Spleen (tissue), 11 donors: Measurements from ENCODE around the gene PDE1C. TPM values are rescaled to one million over a fixed set of nuclear protein-coding genes. Genes with fewer than 3 reads are reported as not detected.
A peak's percentile ranks its signal among the peaks of the same experiment; 100 is the strongest.

Source experiments
- DNase-seq: peaks from one replicate; pipeline ENCODE4 v3.0.0-alpha.2; 2020
- H3K27ac ChIP-seq, 8 donors: fragments of 200-600 bp; sonication (generic) in 7 of 8; 1 replicate in 4 of 8; 2 replicates in 4 of 8; pipeline versions ENCODE4 v1.5.0 to v1.8.0; 2016 to 2021; ENCODE audit warnings: inconsistent platforms in 4 of 8, mild to moderate bottlenecking in 4 of 8, moderate library complexity in 1 of 8
- H3K27me3 ChIP-seq, 7 donors: fragments of 200-600 bp; sonication (generic) in 6 of 7; replicated peaks in 1 of 7; 1 replicate in 4 of 7; 2 replicates in 3 of 7; pipeline versions ENCODE4 v1.5.0 to v1.8.0; 2016 to 2021; ENCODE audit warnings: inconsistent platforms in 3 of 7, mild to moderate bottlenecking in 1 of 7
- H3K36me3 ChIP-seq, 6 donors: fragments of 200-600 bp; sonication (generic) in 5 of 6; 1 replicate in 4 of 6; 2 replicates in 2 of 6; pipeline versions ENCODE4 v1.5.0 to v1.8.0; 2016 to 2021; ENCODE audit warnings: inconsistent platforms in 2 of 6
- H3K4me1 ChIP-seq, 6 donors: fragments of 200-600 bp; sonication (generic) in 5 of 6; 1 replicate in 3 of 6; 2 replicates in 3 of 6; pipeline versions ENCODE4 v1.5.0 to v1.8.0; 2016 to 2021; ENCODE audit warnings: inconsistent platforms in 3 of 6
- H3K4me3 ChIP-seq, 8 donors: fragments of 200-600 bp; sonication (generic) in 7 of 8; 1 replicate in 4 of 8; 2 replicates in 4 of 8; pipeline versions ENCODE4 v1.5.0 to v1.8.0; 2016 to 2021; ENCODE audit warnings: inconsistent platforms in 4 of 8, mild to moderate bottlenecking in 4 of 8, moderate library complexity in 2 of 8
- H3K9me3 ChIP-seq, 8 donors: fragments of 200-600 bp; sonication (generic) in 7 of 8; 1 replicate in 4 of 8; 2 replicates in 4 of 8; pipeline versions ENCODE4 v1.5.0 to v1.8.0; 2016 to 2021; ENCODE audit warnings: inconsistent platforms in 4 of 8
- CTCF ChIP-seq, 11 experiments: fragments of 200-600 bp in 7 of 11; fragments of 450-650 bp in 4 of 11; sonication (generic) in 4 of 11; IDR thresholded peaks in 8 of 11; conservative IDR thresholded peaks in 3 of 11; 1 replicate in 7 of 11; 2 replicates in 4 of 11; pipeline versions ENCODE4 v1.4.0 to v1.8.0; 2016 to 2021; ENCODE audit warnings: antibody characterized with exemption in 11 of 11, inconsistent platforms in 4 of 11, mild to moderate bottlenecking in 1 of 11
- POLR2A ChIP-seq, 3 donors: fragments of 450-650 bp; IDR thresholded peaks; one replicate each; pipeline ENCODE4 v1.5.1; 2017; ENCODE audit warnings: antibody characterized with exemption in 3 of 3, mild to moderate bottlenecking in 1 of 3
- POLR2AphosphoS5 ChIP-seq, 3 donors: sonication (generic); formaldehyde crosslinking; IDR thresholded peaks; one replicate each; pipeline ENCODE4 v1.5.1; 2017; ENCODE audit warnings: antibody characterized with exemption in 3 of 3
- WGBS, 5 donors: extraction: QIAGEN DNeasy Blood & Tissue Kit in 3 of 5; methylation state at CpG; one replicate each; pipeline versions ENCODE4 v1.1.5 to v1.1.7; 2013 to 2018; 5-methylcytosine and 5-hydroxymethylcytosine counted together
- intact Hi-C: fragments of 100-400 bp; cut with DNase I; formaldehyde crosslinking; loops from one replicate; pipeline ENCODE4 v1.15.0; 2023; ENCODE audit warnings: low total_unique reads
- polyA plus RNA-seq, 3 donors: library from polyadenylated mRNA; stranded (reverse); fragments of 200-250 nt; gene quantifications; one replicate each; pipeline ENCODE4 v1.2.1, GENCODE V29; 2013
- total RNA-seq, 7 donors: library from RNA; depleted of rRNA in 3 of 7; stranded (reverse); fragments of >200 nt in 3 of 7; fragmentation: NEBNext Ultra II Directional in 4 of 7; extraction: Animal tissue kit (Norgen Biotek cat#: 25700) in 4 of 7; gene quantifications; one replicate each; pipeline versions ENCODE4 v1.1.0 to v1.2.1, GENCODE V29; 2016 to 2021
- donor health status: healthy with polysubstance abuse.
- donor health status: DM: no; HTN: no; CAD: no; lungs with moderate emphysema.
- donor health status: DM: no; HTN: no; CAD: no.
- donor health status: Bipolar disorder and iron deficiency.
- donor health status: healthy.
- donor health status: DM: no; HTN: no; CAD: no.
- donor health status: DM: yes; HTN: yes; CAD: no.

PDE1C gene
- total and polyA plus RNA-seq, 10 donors: 0.53 to 3.3 (median 1.6) TPM

DNA sequence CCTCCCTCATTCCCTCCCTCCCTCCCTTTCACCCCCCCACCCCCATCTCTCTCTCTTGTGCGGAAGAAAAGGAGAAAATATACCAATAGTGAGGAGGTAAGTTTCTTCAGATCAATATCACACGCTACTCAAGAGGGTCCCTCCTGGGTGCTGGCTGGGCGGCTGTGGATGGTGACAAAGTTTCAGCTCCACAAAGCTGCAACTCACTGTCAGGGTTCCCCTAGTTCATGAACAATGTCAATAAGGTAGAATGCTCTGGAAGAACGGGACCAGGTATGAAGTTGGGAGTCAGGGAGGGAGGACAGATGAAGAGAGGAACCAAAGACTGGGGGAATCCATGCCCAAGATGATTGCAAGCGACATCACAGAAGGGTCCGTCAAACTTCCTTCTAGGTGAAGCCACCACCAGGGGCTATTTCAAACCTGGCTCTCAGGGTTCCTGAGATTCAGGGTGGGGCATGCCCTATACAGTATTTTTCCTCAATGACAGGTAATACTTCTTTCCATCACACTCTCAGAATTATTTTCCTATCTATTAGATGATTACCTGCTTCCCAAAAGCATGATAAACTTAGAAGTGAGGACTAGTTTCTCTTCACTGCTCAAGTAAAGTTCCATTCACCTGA is 1.4 kb upstream of the PDE1C start:
- intact Hi-C loops: no loop called here

GRCh38 chr7:32070051-32070405 is 179 bp downstream of the PDE1C start:
- TF ChIP-seq CTCF (IDR thresholded peaks at IDR 0.05 in 8 of 11, conservative IDR thresholded peaks at IDR 0.05 in 3 of 11): no peak
- no peak for TF ChIP-seq POLR2A (IDR thresholded peaks at IDR 0.05)
- no peak for TF ChIP-seq POLR2AphosphoS5 (IDR thresholded peaks at IDR 0.05)
- intact Hi-C loops: no loop called here
- H3K27me3 ChIP-seq: peaks cover 2 to 54% (median 24%) of the 10 kb centered on the region in 7 donors
- H3K27ac ChIP-seq: no peak overlapping the region
- H3K9me3 ChIP-seq: no peaks in the 10 kb centered on the region
- peak overlapping the region in 2 of 8 donors; percentile 28 to 38 for H3K4me3 ChIP-seq
- WGBS, 5 donors: 12 to 27% (median 22%) methylated on average over 9 of the region's 9 CpGs
- H3K4me1 ChIP-seq: peaks cover 0 to 14% (median 4%) of the 10 kb centered on the region in 6 donors
- no peaks in the 10 kb centered on the region for H3K36me3 ChIP-seq
- DNase-seq: no peak

More for the DNA sequence above, 1.4 kb upstream of the PDE1C start:
- TF ChIP-seq CTCF (IDR thresholded peaks at IDR 0.05 in 8 of 11, conservative IDR thresholded peaks at IDR 0.05 in 3 of 11) (no peak), POLR2AphosphoS5 (IDR thresholded peaks at IDR 0.05) (no peak), POLR2A (IDR thresholded peaks at IDR 0.05) (no peak)
- H3K27me3 ChIP-seq: peaks cover 2 to 65% (median 24%) of the 10 kb centered on the region in 7 donors
- H3K36me3 ChIP-seq: no peaks in the 10 kb centered on the region
- WGBS, 5 donors: 32 to 59% (median 41%) methylated on average over 5 to 6 of the region's 6 CpGs
- H3K27ac ChIP-seq: no peak overlapping the region
- DNase-seq: no peak
- peaks cover 0 to 14% (median 4%) of the 10 kb centered on the region in 6 donors for H3K4me1 ChIP-seq
- peak overlapping the region in 3 of 8 donors; percentile 28 to 56 (median 38) for H3K4me3 ChIP-seq
- H3K9me3 ChIP-seq: no peaks in the 10 kb centered on the region

DNA sequence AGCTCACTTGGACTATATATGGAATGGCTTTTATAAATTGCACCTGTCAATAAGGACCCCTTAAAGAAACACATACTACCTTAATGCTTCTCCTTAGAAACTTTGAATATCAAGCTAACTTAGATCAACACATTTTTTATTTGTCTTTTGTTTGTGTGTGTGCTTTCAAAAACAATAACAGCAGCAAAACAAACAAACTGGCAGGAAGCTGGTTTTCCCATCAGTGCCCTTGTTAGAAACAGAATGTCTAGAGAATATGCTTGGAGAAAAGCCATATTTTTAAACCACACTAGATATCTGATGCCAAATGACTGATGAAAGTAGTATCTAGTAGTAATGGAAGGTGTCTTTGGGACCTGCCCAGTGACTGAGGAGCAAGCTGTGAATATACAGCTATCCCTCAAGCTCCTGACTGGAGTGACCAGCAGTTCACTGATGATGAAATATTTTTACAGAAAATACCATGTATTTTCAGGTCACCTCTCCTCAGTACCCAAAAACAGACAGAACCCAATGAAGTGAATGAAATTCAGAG is 1.0 kb downstream of the PDE1C start:
- H3K4me1 ChIP-seq: peaks cover 0 to 14% (median 4%) of the 10 kb centered on the region in 6 donors
- no peak for DNase-seq
- no peak overlapping the region for H3K27ac ChIP-seq
- H3K27me3 ChIP-seq: peaks cover 2 to 54% (median 24%) of the 10 kb centered on the region in 7 donors
- no peaks in the 10 kb centered on the region for H3K9me3 ChIP-seq
- no peaks in the 10 kb centered on the region for H3K36me3 ChIP-seq
- no peak overlapping the region for H3K4me3 ChIP-seq
- TF ChIP-seq POLR2A (IDR thresholded peaks at IDR 0.05) (no peak), POLR2AphosphoS5 (IDR thresholded peaks at IDR 0.05) (no peak), CTCF (IDR thresholded peaks at IDR 0.05 in 8 of 11, conservative IDR thresholded peaks at IDR 0.05 in 3 of 11) (no peak)
- intact Hi-C loops: loop anchor here (10.0 kb wide), 1 partner anchor 136 kb away; no protein-coding TSS in a partner anchor

- WGBS, 5 donors: 82 to 90% (median 87%) methylated on average over 11 of the region's 11 CpGs
- intact Hi-C loops: loop anchor here (10.0 kb wide), 1 partner anchor 136 kb away; no protein-coding TSS in a partner anchor
- peaks cover 0 to 14% (median 4%) of the 10 kb centered on the region in 6 donors for H3K4me1 ChIP-seq
- H3K27me3 ChIP-seq: peaks cover 2 to 54% (median 24%) of the 10 kb centered on the region in 7 donors
- no peak for DNase-seq
- no peak overlapping the region for H3K4me3 ChIP-seq
- TF ChIP-seq POLR2A (IDR thresholded peaks at IDR 0.05) (no peak), CTCF (IDR thresholded peaks at IDR 0.05 in 8 of 11, conservative IDR thresholded peaks at IDR 0.05 in 3 of 11) (no peak), POLR2AphosphoS5 (IDR thresholded peaks at IDR 0.05) (no peak)
- H3K9me3 ChIP-seq: no peaks in the 10 kb centered on the region
- no peak overlapping the region for H3K27ac ChIP-seq
- no peaks in the 10 kb centered on the region for H3K36me3 ChIP-seq
Measured at GRCh38 chr7:32068411-32069101, 1.7 kb downstream of the PDE1C start.
